Right atrium auricular region (tissue), 2 donors: Measurements from ENCODE around the gene CEP41. TPM values are rescaled to one million over a fixed set of nuclear protein-coding genes. Genes with fewer than 3 reads are reported as not detected.

ENCODE experiments used
- DNase-seq: peaks from one replicate; pipeline ENCODE4 v3.0.0-alpha.2; 2019; ENCODE audit warnings: low spot score
- H3K27ac ChIP-seq, 2 donors: fragments of 200-600 bp; sonication (generic); 1 replicate in 1 of 2; 2 replicates in 1 of 2; pipeline ENCODE4 v1.5.1; 2016 to 2019
- H3K27me3 ChIP-seq, 2 donors: fragments of 200-600 bp; sonication (generic); one replicate each; pipeline versions ENCODE4 v1.5.1 to v1.6.0; 2017 to 2019
- H3K36me3 ChIP-seq: fragments of 200-600 bp; sonication (generic); one replicate; pipeline ENCODE4 v1.5.1; 2016
- H3K4me1 ChIP-seq, 2 donors: fragments of 200-600 bp; sonication (generic); one replicate each; pipeline versions ENCODE4 v1.5.1 to v1.6.0; 2017 to 2019
- H3K4me3 ChIP-seq, 2 donors: fragments of 200-600 bp; sonication (generic); 1 replicate in 1 of 2; 2 replicates in 1 of 2; pipeline ENCODE4 v1.5.1; 2017 to 2019; ENCODE audit warnings: mild to moderate bottlenecking in 1 of 2, moderate library complexity in 1 of 2
- H3K9me3 ChIP-seq, 2 donors: fragments of 200-600 bp; sonication (generic); one replicate each; pipeline ENCODE4 v1.5.1; 2019
- CTCF ChIP-seq, 2 donors: fragments of 200-600 bp; sonication (generic); IDR thresholded peaks; one replicate each; pipeline ENCODE4 v1.5.1; 2019; ENCODE audit warnings: antibody characterized with exemption in 2 of 2
- total RNA-seq, 2 donors: library from RNA; depleted of rRNA; stranded (reverse); fragments of >200 nt; gene quantifications; one replicate each; pipeline ENCODE4 v1.1.0, GENCODE V29; 2016

CEP41 gene
- total RNA-seq, 2 donors from 2014 or later: 1.5 to 5.5 TPM

GRCh38 chr7:130349911-130350782 lies 90.7 kb downstream of the CEP41 start:
- Histone ChIP-seq H3K27ac (peak overlapping the region; percentile 16 to 24), H3K4me3 (no peak overlapping the region), H3K27me3 (no peaks in the 10 kb centered on the region), H3K36me3 (no peaks in the 10 kb centered on the region), H3K9me3 (no peaks in the 10 kb centered on the region), H3K4me1 (peaks cover 0 to 18% of the 10 kb centered on the region in 2 donors)
- no peak for DNase-seq
- no peak for TF ChIP-seq CTCF (IDR thresholded peaks at IDR 0.05)

- Histone ChIP-seq H3K27me3 (no peaks in the 10 kb centered on the region), H3K36me3 (no peaks in the 10 kb centered on the region), H3K4me3 (no peak overlapping the region), H3K9me3 (no peaks in the 10 kb centered on the region), H3K27ac (no peak overlapping the region), H3K4me1 (peaks cover 0 to 12% of the 10 kb centered on the region in 2 donors)
- no peak for TF ChIP-seq CTCF (IDR thresholded peaks at IDR 0.05)
- DNase-seq: no peak
Observed at GRCh38 chr7:130346941-130347340, 93.9 kb downstream of the CEP41 start.

- H3K36me3 ChIP-seq: no peaks in the 10 kb centered on the region
- no peak overlapping the region for H3K4me3 ChIP-seq
- TF ChIP-seq CTCF (IDR thresholded peaks at IDR 0.05): no peak
- H3K27ac ChIP-seq: no peak overlapping the region
- peaks cover 0 to 6% of the 10 kb centered on the region in 2 donors for H3K4me1 ChIP-seq
- no peak for DNase-seq
- H3K9me3 ChIP-seq: no peaks in the 10 kb centered on the region
- H3K27me3 ChIP-seq: no peaks in the 10 kb centered on the region
Observed at GRCh38 chr7:130346177-130346905, 94.5 kb downstream of the CEP41 start.

- H3K4me3 ChIP-seq: no peak overlapping the region
- DNase-seq: no peak
- H3K27me3 ChIP-seq: no peaks in the 10 kb centered on the region
- peaks cover 0 to under 1% of the 10 kb centered on the region in 2 donors for H3K4me1 ChIP-seq
- no peaks in the 10 kb centered on the region for H3K36me3 ChIP-seq
- no peak overlapping the region for H3K27ac ChIP-seq
- no peaks in the 10 kb centered on the region for H3K9me3 ChIP-seq
- TF ChIP-seq CTCF (IDR thresholded peaks at IDR 0.05): no peak
Observed at GRCh38 chr7:130345725-130346124, 95.1 kb downstream of the CEP41 start.

GRCh38 chr7:130345136-130345535 lies 95.7 kb downstream of the CEP41 start:
- TF ChIP-seq CTCF (IDR thresholded peaks at IDR 0.05): no peak
- no peaks in the 10 kb centered on the region for H3K4me1 ChIP-seq
- H3K27me3 ChIP-seq: no peaks in the 10 kb centered on the region
- H3K27ac ChIP-seq: no peak overlapping the region
- no peak overlapping the region for H3K4me3 ChIP-seq
- no peak for DNase-seq
- H3K9me3 ChIP-seq: no peaks in the 10 kb centered on the region
- H3K36me3 ChIP-seq: no peaks in the 10 kb centered on the region
